GM12873 (cell line): ENCODE measurements around the gene RNASET2.

Experiments used
- CTCF ChIP-seq: IDR thresholded peaks from 2 replicates; pipeline ENCODE4 v1.5.1; 2012; ENCODE audit warnings: low read depth, mild to moderate bottlenecking, moderate library complexity, low read length, control low read depth; ENCODE audit not compliant: insufficient read depth; ENCODE audit errors: missing control alignments

Gene RNASET2

DNA sequence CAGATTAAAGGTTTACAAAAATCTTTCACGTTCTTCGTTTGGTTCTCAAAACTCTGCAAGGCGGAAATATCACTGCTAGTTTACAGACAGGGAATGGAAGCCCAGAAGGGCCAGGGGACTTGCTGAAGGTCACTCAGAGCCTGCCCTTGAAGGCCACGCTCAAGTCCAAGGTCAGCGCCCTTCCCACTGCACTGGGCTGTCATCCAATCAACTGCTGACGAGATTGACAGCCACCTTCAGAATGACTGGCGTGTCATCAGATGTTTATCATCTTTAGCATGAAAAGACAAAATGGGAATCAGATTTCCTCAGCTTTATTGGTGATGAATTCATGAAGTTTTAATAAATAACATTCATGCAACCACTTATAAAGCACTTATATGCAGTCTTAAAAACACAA lies 16.5 kb downstream of the RNASET2 start:
- TF ChIP-seq CTCF, result no peak

DNA sequence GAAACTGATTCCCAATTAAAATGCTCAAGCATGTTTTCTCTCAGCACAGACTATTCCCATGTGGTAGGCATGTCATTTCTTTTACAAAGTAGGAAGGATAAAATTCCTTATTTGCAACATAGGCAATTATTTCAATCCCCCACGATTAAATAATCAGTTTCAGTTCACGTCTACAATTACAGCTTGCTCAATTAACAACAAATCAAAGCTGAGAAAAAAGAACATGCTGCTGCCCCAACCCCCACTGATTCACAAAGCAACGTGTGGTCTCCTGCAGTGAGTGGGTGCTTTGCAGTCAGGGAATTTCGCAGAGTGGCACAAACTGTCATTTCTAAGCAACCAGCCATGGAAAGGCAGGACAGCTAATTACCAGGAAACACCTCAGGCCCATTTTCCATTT lies 17.0 kb downstream of the RNASET2 start:
- no peak for TF ChIP-seq CTCF

- TF ChIP-seq CTCF, result no peak
Measured at GRCh38 chr6:166938704-166939103, 17.6 kb downstream of the RNASET2 start.

GRCh38 chr6:166938150-166938549 lies 18.2 kb downstream of the RNASET2 start:
- no peak for TF ChIP-seq CTCF

- no peak for TF ChIP-seq CTCF
Measured at GRCh38 chr6:166937746-166938145, 18.6 kb downstream of the RNASET2 start.

GRCh38 chr6:166936079-166936787 lies 20.1 kb downstream of the RNASET2 start:
- TF ChIP-seq CTCF, result no peak

GRCh38 chr6:166935353-166935752 lies 21.0 kb downstream of the RNASET2 start:
- TF ChIP-seq CTCF, result no peak
